ENCODE measurements around the gene AFG1L.
"Not testable (repeated sequence)": the region's sequence is repeated elsewhere in the genome, so short reads cannot be mapped to it uniquely, and the experiment has no call there.

The AFG1L gene

GRCh38 chr6:108294727-108295625, at the start of gene AFG1L:
Gene AFG1L, plus strand, starts transcription at chr6:108295054. Its CDS starts 26 bp downstream, at chr6:108295080.
- DNase-seq (ENCODE audit: extremely low spot score, insufficient read length, low read depth) (peak; percentile 77), FAIRE-seq (peak; percentile 88)

- FAIRE-seq; DNase-seq (ENCODE audit: extremely low spot score, insufficient read length, low read depth): not testable (repeated sequence)
These were observed 49.8 kb upstream of the AFG1L start for GRCh38 chr6:108245095-108245494.

- FAIRE-seq (no peak), DNase-seq (ENCODE audit: extremely low spot score, insufficient read length, low read depth) (no peak)
These were observed 46.8 kb upstream of the AFG1L start for GRCh38 chr6:108247965-108248536.

- DNase-seq (ENCODE audit: extremely low spot score, insufficient read length, low read depth) = no peak
- FAIRE-seq = no peak
These were observed 44.5 kb upstream of the AFG1L start for GRCh38 chr6:108250240-108250866.

- no peak for FAIRE-seq
- DNase-seq (ENCODE audit: extremely low spot score, insufficient read length, low read depth) = no peak
These were observed 43.6 kb upstream of the AFG1L start for GRCh38 chr6:108251252-108251651.

GRCh38 chr6:108252055-108252454, 42.8 kb upstream of the AFG1L start:
- no peak for FAIRE-seq

GRCh38 chr6:108253241-108253640, 41.6 kb upstream of the AFG1L start:
- DNase-seq (ENCODE audit: extremely low spot score, insufficient read length, low read depth) (no peak), FAIRE-seq (no peak)

More at GRCh38 chr6:108252055-108252454, 42.8 kb upstream of the AFG1L start:
- no peak for DNase-seq (ENCODE audit: extremely low spot score, insufficient read length, low read depth)

GRCh38 chr6:108254433-108255410, 40.1 kb upstream of the AFG1L start:
- FAIRE-seq (no peak), DNase-seq (ENCODE audit: extremely low spot score, insufficient read length, low read depth) (no peak)

- DNase-seq (ENCODE audit: extremely low spot score, insufficient read length, low read depth) = peak; percentile 29
- FAIRE-seq = peak; percentile 70
These were observed 34.6 kb upstream of the AFG1L start for GRCh38 chr6:108260126-108260808.

- peak; percentile 88 for DNase-seq (ENCODE audit: extremely low spot score, insufficient read length, low read depth)
- peak; percentile 94 for FAIRE-seq
These were observed 33.9 kb upstream of the AFG1L start, which contains the start of gene SNX3 for GRCh38 chr6:108260809-108261569. Gene SNX3, minus strand, starts transcription at chr6:108261040. Its CDS starts 119 bp downstream, at chr6:108260921.

- DNase-seq (ENCODE audit: extremely low spot score, insufficient read length, low read depth) = no peak
- no peak for FAIRE-seq
These were observed 31.5 kb upstream of the AFG1L start for GRCh38 chr6:108263371-108263770.

GRCh38 chr6:108268845-108269244, 26.0 kb upstream of the AFG1L start:
- FAIRE-seq (no peak), DNase-seq (ENCODE audit: extremely low spot score, insufficient read length, low read depth) (no peak)

- DNase-seq (ENCODE audit: extremely low spot score, insufficient read length, low read depth); FAIRE-seq: not testable (repeated sequence)
These were observed 24.9 kb upstream of the AFG1L start for GRCh38 chr6:108269955-108270354.

- FAIRE-seq = no peak
- DNase-seq (ENCODE audit: extremely low spot score, insufficient read length, low read depth) = no peak
These were observed 20.3 kb upstream of the AFG1L start for GRCh38 chr6:108274546-108274945.

- no peak for FAIRE-seq
- DNase-seq (ENCODE audit: extremely low spot score, insufficient read length, low read depth) = no peak
These were observed 18.9 kb upstream of the AFG1L start for GRCh38 chr6:108275976-108276375.

- DNase-seq (ENCODE audit: extremely low spot score, insufficient read length, low read depth) (no peak), FAIRE-seq (no peak)
These were observed 17.6 kb upstream of the AFG1L start for GRCh38 chr6:108277295-108277694.

- DNase-seq (ENCODE audit: extremely low spot score, insufficient read length, low read depth) (no peak), FAIRE-seq (no peak)
These were observed 17.0 kb upstream of the AFG1L start for GRCh38 chr6:108277831-108278230.

GRCh38 chr6:108285381-108285780, 9.5 kb upstream of the AFG1L start:
- FAIRE-seq (no peak), DNase-seq (ENCODE audit: extremely low spot score, insufficient read length, low read depth) (no peak)
